HepG2 (cell line): ENCODE data around the gene KIF3C. TPM values are rescaled to one million over a fixed set of nuclear protein-coding genes. Genes with fewer than 3 reads are reported as not detected.
A peak's percentile ranks its signal among the peaks of the same experiment; 100 is the strongest.
"Not testable (repeated sequence)": the region's sequence is repeated elsewhere in the genome, so short reads cannot be mapped to it uniquely, and the experiment has no call there.

ENCODE experiments used
- ATAC-seq: fragments of 200-7000 bp; cut with Tn5 transposase; 3 replicates; pipeline ENCODE4 v1.9.1; 2020; ENCODE audit warnings: mild to moderate bottlenecking, moderate library complexity
- BruUV-seq: library from RNA; stranded (reverse); fragments of 400-500 nt; replicated peaks from 2 replicates; lab custom pipeline; 2021; lab: Mats Ljungman, UMichigan
- CTCF ChIA-PET: fragments of 300-600 bp; formaldehyde crosslinking; extraction: SDS; loops from one replicate; lab custom pipeline; 2021; ENCODE audit warnings: low total read pairs, inconsistent platforms, low intra/inter-chr PET ratio; lab: Yijun Ruan, JAX
- POLR2A ChIA-PET: fragments of 350-600 bp; sonication (Branson Sonifier 250); formaldehyde crosslinking; loops from one replicate; lab custom pipeline; 2020; ENCODE audit warnings: antibody characterized with exemption, inconsistent platforms; lab: Yijun Ruan, JAX
- DNase-seq: peaks from one replicate; pipeline ENCODE4 v3.0.0-alpha.2; 2015; ENCODE audit warnings: low spot score
- FAIRE-seq: peaks from 3 replicates; lab custom pipeline; 2011; peaks lifted over from hg19 to GRCh38; lab: Jason Lieb, UNC
- H2AFZ ChIP-seq: one replicate; pipeline ENCODE4 v1.6.1; 2011; ENCODE audit warnings: low read length, inconsistent platforms
- H3K27ac ChIP-seq: fragments of 300-600 bp; 3 replicates; pipeline ENCODE4 v1.8.0; 2011; ENCODE audit warnings: mixed run types, mild to moderate bottlenecking, mixed read lengths, low read length, inconsistent platforms; ENCODE audit not compliant: insufficient read depth; ENCODE audit errors: extremely low read length
- H3K27me3 ChIP-seq, 2 experiments: fragments of 200-600 bp in 1 of 2; 2 replicates in 1 of 2; 3 replicates in 1 of 2; pipeline versions ENCODE4 v1.6.0 to v1.8.0; 2011; ENCODE audit warnings: low read length in 2 of 2, mild to moderate bottlenecking in 2 of 2, moderate library complexity in 2 of 2, inconsistent platforms in 1 of 2; ENCODE audit not compliant: insufficient read depth in 2 of 2, control insufficient read depth in 1 of 2
- H3K36me3 ChIP-seq, 2 experiments: fragments of 200-600 bp in 1 of 2; replicated peaks in 1 of 2; 2 replicates in 1 of 2; 3 replicates in 1 of 2; pipeline versions ENCODE4 v1.5.1 to v1.8.0; 2011; ENCODE audit warnings: low read length in 2 of 2, inconsistent platforms in 1 of 2; ENCODE audit not compliant: insufficient read depth in 2 of 2, control insufficient read depth in 1 of 2
- H3K4me1 ChIP-seq: 2 replicates; pipeline ENCODE4 v1.5.1; 2012; ENCODE audit warnings: low read length, inconsistent platforms; ENCODE audit not compliant: insufficient read depth
- H3K4me2 ChIP-seq: 2 replicates; pipeline ENCODE4 v1.6.0; 2011; ENCODE audit warnings: low read depth, low read length, inconsistent platforms
- H3K4me3 ChIP-seq, 3 experiments: fragments of 200-600 bp in 1 of 3; sonication (generic), shearing (Covaris generic) in 1 of 3; replicated peaks in 1 of 3; 2 replicates each; pipeline ENCODE4 v1.5.1; 2011 to 2016; ENCODE audit warnings: low read length in 3 of 3, inconsistent platforms in 2 of 3, low read depth in 2 of 3, mild to moderate bottlenecking in 2 of 3, control low read depth in 1 of 3, mixed read lengths in 1 of 3; ENCODE audit not compliant: insufficient read depth in 1 of 3
- H3K79me2 ChIP-seq: one replicate; pipeline ENCODE4 v1.6.1; 2011; ENCODE audit warnings: low read length, inconsistent platforms; ENCODE audit not compliant: insufficient read depth
- H3K9ac ChIP-seq: 2 replicates; pipeline ENCODE4 v1.6.0; 2011; ENCODE audit warnings: mild to moderate bottlenecking, low read depth, low read length, inconsistent platforms; ENCODE audit not compliant: insufficient read depth
- H3K9me3 ChIP-seq: 2 replicates; pipeline ENCODE4 v1.5.1; 2012; ENCODE audit warnings: mild to moderate bottlenecking, low read length
- H4K20me1 ChIP-seq: 2 replicates; pipeline ENCODE4 v1.6.0; 2011; ENCODE audit warnings: inconsistent platforms, mild to moderate bottlenecking, low read length, moderate library complexity; ENCODE audit not compliant: insufficient read depth
- NFYB ChIP-seq: sonication (generic); formaldehyde crosslinking; IDR thresholded peaks from 2 replicates; pipeline ENCODE4 v1.4.0; 2020; ENCODE audit warnings: missing genetic modification reagents
- NFYC ChIP-seq: IDR thresholded peaks from 2 replicates; pipeline ENCODE4 v1.6.1; 2016; ENCODE audit warnings: missing genetic modification reagents, missing compliant biosample characterization
- ZBTB33 ChIP-seq: sonication (generic); formaldehyde crosslinking; IDR thresholded peaks from 2 replicates; pipeline ENCODE4 v1.4.0; 2020; ENCODE audit warnings: missing genetic modification reagents
- WGBS: methylation state at CpG from one replicate; pipeline ENCODE4 v1.1.6; 2017; ENCODE audit warnings: low lambda C conversion rate; 5-methylcytosine and 5-hydroxymethylcytosine counted together
- in situ Hi-C: cut with HindIII; loops from 2 replicates; pipeline ENCODE4 v1.10.0; 2017; ENCODE audit warnings: low pct_unique_long_range_greater_than_20kb; ENCODE audit not compliant: extremely low pct_ligation_motif_present
- intact Hi-C: fragments of 100-400 bp; cut with micrococcal nuclease; formaldehyde crosslinking; loops from one replicate; pipeline ENCODE4 v1.10.0; 2022; ENCODE audit not compliant: unreplicated experiment
- polyA plus RNA-seq, 8 experiments: library from polyadenylated mRNA; depleted of rRNA in 3 of 8; stranded (reverse) in 7 of 8; unstranded in 1 of 8; fragments of >200 nt; fragmentation: Illumina TruSeq in 4 of 8; extraction: Trizol in 4 of 8; gene quantifications; 2 replicates each; pipeline versions ENCODE4 v1.2.1 to v1.2.3, GENCODE V29; 2011 to 2016; ENCODE audit warnings: low read depth in 4 of 8, missing spikeins in 1 of 8, mixed read lengths in 1 of 8; ENCODE audit not compliant: insufficient read depth in 1 of 8
- total RNA-seq, 5 experiments: library from RNA; depleted of rRNA; stranded (reverse); fragments of >200 nt; fragmentation: Illumina TruSeq; extraction: Trizol; gene quantifications; 2 replicates each; pipeline ENCODE4 v1.2.3, GENCODE V29; 2016; ENCODE audit warnings: low read depth in 1 of 5
- TF ChIP-seq, protein P1 (sequence below): sonication (generic); formaldehyde crosslinking; IDR thresholded peaks from 2 replicates; pipeline ENCODE4 v1.5.1; 2020; ENCODE audit warnings: mild to moderate bottlenecking, missing genetic modification reagents, moderate library complexity

The KIF3C gene
- total and polyA plus RNA-seq, 2 of the 13 experiments (the other 11 are each of a cell fraction or from before 2014, with no cell fraction given), result 3.6 to 4.9 TPM

GRCh38 chr2:25915944-25916772 lies 66.1 kb downstream of the KIF3C start:
- peaks cover 13% of the 10 kb centered on the region for H3K4me1 ChIP-seq
- H3K36me3 ChIP-seq, intact Hi-C loops, H3K79me2 ChIP-seq, BruUV-seq, H3K9me3 ChIP-seq, H2AFZ ChIP-seq, H3K27me3 ChIP-seq, in situ Hi-C loops, DNase-seq, H3K4me2 ChIP-seq, H3K9ac ChIP-seq, CTCF ChIA-PET, H3K27ac ChIP-seq, H3K4me3 ChIP-seq, FAIRE-seq, H4K20me1 ChIP-seq: not testable (repeated sequence)
- TF ChIP-seq NFYB (CRISPR knock-in tag), result peak; percentile 64
- TF ChIP-seq NFYC (CRISPR knock-in tag), result peak; percentile 64
- POLR2A ChIA-PET, result interaction anchor here (1.4 kb wide), 1 partner anchor 38 kb away, joined by 4 read pairs; the partner anchor contains the start of gene ASXL2
- 76% methylated on average over 16 of the region's 16 CpGs for WGBS
- ATAC-seq, result peak; percentile 18; the same call in 2 of the 3 replicates

- H3K79me2 ChIP-seq, H3K9me3 ChIP-seq, H2AFZ ChIP-seq, H3K36me3 ChIP-seq, CTCF ChIA-PET, BruUV-seq, H3K27ac ChIP-seq, H3K4me3 ChIP-seq, DNase-seq, H3K4me2 ChIP-seq, H3K9ac ChIP-seq, H3K27me3 ChIP-seq, intact Hi-C loops, FAIRE-seq, H4K20me1 ChIP-seq, ATAC-seq, in situ Hi-C loops: not testable (repeated sequence)
- H3K4me1 ChIP-seq, result peaks cover 13% of the 10 kb centered on the region
- 69% methylated on average over 24 of the region's 33 CpGs for WGBS
- TF ChIP-seq, protein P1, sequence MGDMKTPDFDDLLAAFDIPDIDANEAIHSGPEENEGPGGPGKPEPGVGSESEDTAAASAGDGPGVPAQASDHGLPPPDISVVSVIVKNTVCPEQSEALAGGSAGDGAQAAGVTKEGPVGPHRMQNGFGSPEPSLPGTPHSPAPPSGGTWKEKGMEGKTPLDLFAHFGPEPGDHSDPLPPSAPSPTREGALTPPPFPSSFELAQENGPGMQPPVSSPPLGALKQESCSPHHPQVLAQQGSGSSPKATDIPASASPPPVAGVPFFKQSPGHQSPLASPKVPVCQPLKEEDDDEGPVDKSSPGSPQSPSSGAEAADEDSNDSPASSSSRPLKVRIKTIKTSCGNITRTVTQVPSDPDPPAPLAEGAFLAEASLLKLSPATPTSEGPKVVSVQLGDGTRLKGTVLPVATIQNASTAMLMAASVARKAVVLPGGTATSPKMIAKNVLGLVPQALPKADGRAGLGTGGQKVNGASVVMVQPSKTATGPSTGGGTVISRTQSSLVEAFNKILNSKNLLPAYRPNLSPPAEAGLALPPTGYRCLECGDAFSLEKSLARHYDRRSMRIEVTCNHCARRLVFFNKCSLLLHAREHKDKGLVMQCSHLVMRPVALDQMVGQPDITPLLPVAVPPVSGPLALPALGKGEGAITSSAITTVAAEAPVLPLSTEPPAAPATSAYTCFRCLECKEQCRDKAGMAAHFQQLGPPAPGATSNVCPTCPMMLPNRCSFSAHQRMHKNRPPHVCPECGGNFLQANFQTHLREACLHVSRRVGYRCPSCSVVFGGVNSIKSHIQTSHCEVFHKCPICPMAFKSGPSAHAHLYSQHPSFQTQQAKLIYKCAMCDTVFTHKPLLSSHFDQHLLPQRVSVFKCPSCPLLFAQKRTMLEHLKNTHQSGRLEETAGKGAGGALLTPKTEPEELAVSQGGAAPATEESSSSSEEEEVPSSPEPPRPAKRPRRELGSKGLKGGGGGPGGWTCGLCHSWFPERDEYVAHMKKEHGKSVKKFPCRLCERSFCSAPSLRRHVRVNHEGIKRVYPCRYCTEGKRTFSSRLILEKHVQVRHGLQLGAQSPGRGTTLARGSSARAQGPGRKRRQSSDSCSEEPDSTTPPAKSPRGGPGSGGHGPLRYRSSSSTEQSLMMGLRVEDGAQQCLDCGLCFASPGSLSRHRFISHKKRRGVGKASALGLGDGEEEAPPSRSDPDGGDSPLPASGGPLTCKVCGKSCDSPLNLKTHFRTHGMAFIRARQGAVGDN (CRISPR knock-in tag), result peak; percentile 9; the same call in 1 of the 2 replicates
- TF ChIP-seq ZBTB33 (CRISPR knock-in tag), result peak; percentile 79
- POLR2A ChIA-PET, result interaction anchor here (1.4 kb wide), 1 partner anchor 37 kb away, joined by 4 read pairs; the partner anchor contains the start of gene ASXL2
Measured at GRCh38 chr2:25915411-25915810, 66.9 kb downstream of the KIF3C start.
